Stimulated activated CD4-positive, alpha-beta T cell treated with anti-CD3 and anti-CD28 coated beads, Interleukin-1b, Interleukin-23, amount 100 ng/mL, for 4 hours (primary cell): ENCODE data around the gene KCNIP2.
A peak's percentile ranks its signal among the peaks of the same experiment; 100 is the strongest.

Experiments
- DNase-seq, 2 donors: peaks; one replicate each; pipeline ENCODE4 v3.0.0-alpha.2; 2020; ENCODE audit warnings: low read depth in 2 of 2

KCNIP2 gene

GRCh38 chr10:101782811-101783735, 60.5 kb downstream of the KCNIP2 start, which contains the start of gene NPM3:
TSS of gene NPM3 (minus strand) at chr10:101783446. CDS start at chr10:101783390, 56 bp downstream.
- peak; percentile 76 to 80 for DNase-seq

DNA sequence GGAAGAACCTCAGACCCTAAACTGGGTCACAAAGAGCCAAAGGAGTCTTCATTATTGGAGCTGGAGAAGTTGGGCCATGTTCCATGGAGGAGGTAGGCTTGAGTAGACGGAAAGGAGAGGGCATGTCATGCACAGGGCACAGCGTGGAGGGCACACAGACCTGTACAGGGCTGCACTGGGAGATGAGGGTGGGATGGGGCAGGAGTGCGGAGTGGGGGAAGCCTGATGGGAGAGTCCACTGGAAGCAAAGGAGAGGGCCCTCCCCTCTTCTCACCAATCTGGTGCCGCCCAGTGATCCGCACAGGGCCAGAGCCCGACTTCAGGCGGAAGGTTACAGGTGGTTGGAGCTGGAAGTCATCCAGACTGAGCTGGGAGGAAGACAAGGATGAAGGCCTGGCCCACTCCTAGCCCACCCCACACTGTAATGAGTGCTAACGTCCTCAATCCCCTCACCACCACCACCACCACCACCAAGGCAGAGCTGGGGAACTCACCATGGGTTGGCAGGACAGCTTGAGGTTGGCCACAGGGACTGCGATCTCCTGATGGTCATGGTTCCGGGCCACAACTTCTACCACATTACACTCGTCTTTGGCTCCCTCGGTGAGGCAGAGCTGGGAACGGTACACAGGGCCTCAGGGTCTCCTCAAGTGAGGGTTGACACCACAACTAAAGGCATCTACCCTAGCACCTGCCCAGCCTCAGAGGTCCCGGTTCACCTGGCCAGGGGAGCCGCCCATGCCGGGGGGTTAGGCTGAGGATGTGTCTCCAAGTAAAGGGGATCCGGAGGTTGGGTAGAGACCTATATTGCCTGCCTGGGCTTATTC, 61.4 kb downstream of the KCNIP2 start:
- no peak for DNase-seq

GRCh38 chr10:101781655-101781983, 62.0 kb downstream of the KCNIP2 start:
- DNase-seq, result no peak

GRCh38 chr10:101780818-101781654, 62.6 kb downstream of the KCNIP2 start:
- DNase-seq, result peak; percentile 62 to 69

GRCh38 chr10:101780187-101780817, 63.3 kb downstream of the KCNIP2 start:
- DNase-seq, result no peak

DNA sequence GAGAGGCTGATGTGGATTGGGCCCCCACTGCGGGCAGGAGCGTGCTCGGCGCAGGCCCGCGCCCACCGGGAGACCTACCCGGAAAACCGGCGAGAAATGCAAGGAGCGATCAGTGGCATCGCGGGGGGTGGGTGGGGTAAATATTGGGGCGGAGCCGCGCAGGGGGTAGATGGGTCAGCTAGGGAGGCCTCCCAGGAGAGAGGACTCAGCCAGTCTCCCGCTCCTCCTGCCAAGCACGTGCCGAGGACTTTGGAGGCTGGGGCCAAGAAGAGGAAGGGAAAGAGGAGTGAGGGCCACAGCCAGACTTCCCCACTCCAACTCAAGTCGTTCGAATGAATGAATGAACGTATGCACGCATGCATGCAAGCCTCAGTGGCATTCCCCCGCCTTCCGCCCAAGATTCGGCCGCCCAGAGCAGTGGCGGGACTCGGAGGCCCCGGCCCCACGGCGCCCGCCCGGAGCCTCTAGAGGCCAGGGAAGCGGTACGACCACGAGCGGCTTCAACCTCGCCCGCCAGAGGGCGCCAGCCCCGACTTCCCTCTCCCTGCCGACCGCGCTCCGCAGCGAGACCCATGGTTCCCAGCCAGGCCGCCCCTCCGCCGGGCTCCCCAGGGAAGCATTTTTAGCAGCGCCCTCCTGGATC, 63.9 kb downstream of the KCNIP2 start:
- DNase-seq, result peak; percentile 83 to 88

DNA sequence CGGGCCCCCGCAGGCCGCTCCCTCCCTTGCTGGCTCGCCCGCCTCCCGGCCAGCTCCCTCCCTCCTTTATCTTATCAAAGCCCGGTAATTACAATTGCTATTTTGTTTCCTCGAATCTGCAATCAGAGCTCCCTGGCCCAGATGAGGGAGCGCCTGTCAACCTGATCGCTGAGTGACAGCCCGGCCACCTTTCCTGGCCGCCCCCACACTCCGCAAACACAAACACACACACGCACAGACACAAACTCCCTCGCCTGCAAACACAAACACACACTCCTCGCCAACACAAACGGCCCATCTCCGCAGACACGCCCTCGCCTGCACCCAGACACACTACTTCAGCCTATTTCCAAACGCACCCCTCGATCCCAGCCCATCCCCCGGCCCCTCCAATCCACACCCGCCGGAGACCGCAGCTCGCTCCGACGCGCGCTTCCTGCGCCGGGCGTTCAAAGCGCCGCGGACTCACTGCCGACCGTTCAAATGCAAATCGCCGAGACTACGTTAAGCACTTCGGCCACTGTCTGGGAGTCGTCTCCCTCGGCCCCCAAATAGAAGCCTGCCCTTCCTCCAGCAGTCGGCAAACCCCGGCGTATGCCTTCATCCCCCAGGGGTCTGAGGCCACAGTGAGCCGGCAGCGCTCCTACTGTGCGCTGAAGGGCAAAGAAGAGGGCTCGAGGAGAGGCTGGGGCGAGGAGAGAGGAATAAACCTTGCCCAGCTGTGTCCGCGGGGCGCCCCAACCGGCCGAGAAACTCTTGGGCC, 64.6 kb downstream of the KCNIP2 start:
- DNase-seq, result no peak

DNA sequence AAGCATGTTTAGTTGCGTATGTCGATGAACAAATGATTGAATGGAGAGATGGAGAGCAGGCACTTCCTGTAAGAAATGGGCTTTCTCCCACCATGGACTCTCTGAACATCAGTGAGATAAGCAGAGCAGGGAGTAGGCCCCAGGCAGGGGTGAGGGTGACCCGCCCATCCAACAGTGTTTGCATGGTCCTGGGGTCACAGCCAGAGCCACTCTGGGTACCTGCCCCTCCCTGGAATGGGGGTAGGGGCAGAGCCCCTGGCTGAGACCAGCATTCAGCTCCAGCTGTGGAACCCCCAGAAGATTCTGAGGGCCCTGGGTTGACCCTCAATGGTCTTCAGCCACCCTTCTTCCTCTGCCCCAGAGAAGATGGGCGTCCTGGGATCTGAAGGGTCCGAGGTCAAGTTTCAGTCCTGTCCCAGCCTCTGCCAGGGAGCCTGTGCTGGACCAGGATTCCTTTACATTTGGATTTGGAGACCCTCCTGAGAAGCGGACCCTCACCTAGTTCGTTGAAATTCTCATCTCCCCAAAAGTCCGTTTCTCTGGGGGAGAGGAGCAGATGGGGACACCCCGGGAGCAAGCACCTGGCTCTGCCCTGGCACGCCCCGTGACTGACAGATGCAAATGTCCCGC, 65.3 kb downstream of the KCNIP2 start:
- no peak for DNase-seq

GRCh38 chr10:101777619-101778145, 65.9 kb downstream of the KCNIP2 start:
- DNase-seq, result no peak

- DNase-seq, result no peak
Measured at GRCh38 chr10:101776161-101776817, 67.3 kb downstream of the KCNIP2 start.
